Measurements from ENCODE around the gene SRD5A3.
"Not testable (repeated sequence)": the region's sequence is repeated elsewhere in the genome, so short reads cannot be mapped to it uniquely, and the experiment has no call there.

Gene SRD5A3

DNA sequence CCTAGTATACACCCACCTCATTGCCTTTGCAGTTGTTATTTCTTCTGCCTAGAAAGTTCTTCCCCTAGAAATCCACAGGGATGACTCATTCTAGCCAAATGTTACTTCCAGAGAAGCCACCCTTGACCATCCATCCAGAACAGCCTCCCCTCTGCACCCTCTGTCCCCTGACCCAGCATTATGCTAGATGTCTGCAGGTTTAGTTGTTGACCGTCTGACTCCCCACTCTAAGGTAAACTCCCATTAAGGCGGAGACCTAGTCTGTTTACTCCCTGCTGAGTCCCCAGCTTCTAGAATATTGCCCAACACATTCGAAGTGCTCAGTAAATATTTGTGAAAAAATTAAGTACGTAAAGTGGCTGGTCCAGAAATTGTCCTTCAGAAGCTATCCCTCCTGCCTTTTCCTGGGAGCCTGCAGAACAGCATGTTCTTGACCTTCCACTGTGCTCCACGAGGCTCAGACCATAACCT is 11.0 kb downstream of the SRD5A3 start:
- no peak overlapping the region for H3K27ac ChIP-seq (ENCODE audit: poor library complexity, severe bottlenecking)

DNA sequence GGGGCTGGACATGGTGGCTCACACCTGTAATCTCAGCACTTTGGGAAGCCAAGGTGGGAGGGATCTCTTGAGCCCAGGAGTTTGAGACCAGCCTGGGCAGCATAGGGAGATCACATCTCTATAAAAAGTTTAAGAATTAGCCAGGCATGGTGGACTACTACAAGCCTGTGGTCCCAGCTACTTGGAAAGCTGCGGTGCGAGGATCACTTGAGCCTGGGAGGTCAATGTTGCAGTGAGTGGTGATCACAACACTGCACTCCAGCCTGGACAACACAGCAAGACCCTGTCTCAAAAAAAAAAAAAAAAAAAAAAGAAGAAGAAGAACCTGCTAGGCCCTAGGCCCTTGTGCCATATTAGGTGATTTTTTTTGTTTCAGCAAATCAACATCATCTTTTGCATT is 12.2 kb downstream of the SRD5A3 start:
- Histone ChIP-seq H3K36me3 (ENCODE audit: low read depth) (no peaks in the 10 kb centered on the region; the same call in 1 of the 2 replicates), H3K27me3 (ENCODE audit: insufficient read depth, poor library complexity, severe bottlenecking) (no peaks in the 10 kb centered on the region), H3K27ac (ENCODE audit: poor library complexity, severe bottlenecking) (peak overlapping the region; percentile 46), H3K9me3 (ENCODE audit: severe bottlenecking) (no peaks in the 10 kb centered on the region), H3K4me1 (ENCODE audit: insufficient read depth, poor library complexity, severe bottlenecking) (peaks cover 34% of the 10 kb centered on the region), H3K4me3 (ENCODE audit: severe bottlenecking) (no peak overlapping the region)
- ATAC-seq (ENCODE audit: low read depth) (no peak), DNase-seq (ENCODE audit: low spot score) (no peak)
- TF ChIP-seq, protein P1, sequence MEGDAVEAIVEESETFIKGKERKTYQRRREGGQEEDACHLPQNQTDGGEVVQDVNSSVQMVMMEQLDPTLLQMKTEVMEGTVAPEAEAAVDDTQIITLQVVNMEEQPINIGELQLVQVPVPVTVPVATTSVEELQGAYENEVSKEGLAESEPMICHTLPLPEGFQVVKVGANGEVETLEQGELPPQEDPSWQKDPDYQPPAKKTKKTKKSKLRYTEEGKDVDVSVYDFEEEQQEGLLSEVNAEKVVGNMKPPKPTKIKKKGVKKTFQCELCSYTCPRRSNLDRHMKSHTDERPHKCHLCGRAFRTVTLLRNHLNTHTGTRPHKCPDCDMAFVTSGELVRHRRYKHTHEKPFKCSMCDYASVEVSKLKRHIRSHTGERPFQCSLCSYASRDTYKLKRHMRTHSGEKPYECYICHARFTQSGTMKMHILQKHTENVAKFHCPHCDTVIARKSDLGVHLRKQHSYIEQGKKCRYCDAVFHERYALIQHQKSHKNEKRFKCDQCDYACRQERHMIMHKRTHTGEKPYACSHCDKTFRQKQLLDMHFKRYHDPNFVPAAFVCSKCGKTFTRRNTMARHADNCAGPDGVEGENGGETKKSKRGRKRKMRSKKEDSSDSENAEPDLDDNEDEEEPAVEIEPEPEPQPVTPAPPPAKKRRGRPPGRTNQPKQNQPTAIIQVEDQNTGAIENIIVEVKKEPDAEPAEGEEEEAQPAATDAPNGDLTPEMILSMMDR (IDR thresholded peaks at IDR 0.05; ENCODE audit: poor library complexity, severe bottlenecking) = no peak

More for the DNA sequence above, 11.0 kb downstream of the SRD5A3 start:
- ATAC-seq (ENCODE audit: low read depth) = peak; percentile 52; the same call in 2 of the 3 replicates
- Histone ChIP-seq H3K36me3 (ENCODE audit: low read depth) (no peaks in the 10 kb centered on the region; the same call in 1 of the 2 replicates), H3K4me1 (ENCODE audit: insufficient read depth, poor library complexity, severe bottlenecking) (peaks cover 34% of the 10 kb centered on the region), H3K27me3 (ENCODE audit: insufficient read depth, poor library complexity, severe bottlenecking) (no peaks in the 10 kb centered on the region), H3K9me3 (ENCODE audit: severe bottlenecking) (no peaks in the 10 kb centered on the region), H3K4me3 (ENCODE audit: severe bottlenecking) (no peak overlapping the region)
- DNase-seq (ENCODE audit: low spot score) = no peak
- TF ChIP-seq, protein P1 (IDR thresholded peaks at IDR 0.05; ENCODE audit: poor library complexity, severe bottlenecking) = no peak

DNA sequence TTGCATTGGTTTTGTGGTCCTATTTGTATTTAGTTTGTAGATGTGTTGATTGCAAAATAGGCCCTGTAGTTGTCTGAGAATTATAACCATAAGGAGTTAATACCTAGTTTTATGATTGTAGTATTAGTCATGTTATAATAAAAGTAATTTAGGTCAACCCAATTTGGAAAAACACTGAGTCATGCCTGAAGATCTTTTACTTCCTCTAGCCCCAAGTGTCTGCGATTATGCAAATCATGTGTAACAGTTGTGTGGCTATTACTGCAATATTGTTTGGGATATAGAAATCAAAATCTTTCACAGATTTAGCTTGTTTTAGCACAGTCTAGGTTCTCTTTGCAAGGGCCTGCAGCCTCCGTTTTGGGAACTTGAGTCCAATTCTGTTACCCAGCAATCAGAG is 12.6 kb downstream of the SRD5A3 start:
- Histone ChIP-seq H3K36me3 (ENCODE audit: low read depth) (no peaks in the 10 kb centered on the region; the same call in 1 of the 2 replicates), H3K4me1 (ENCODE audit: insufficient read depth, poor library complexity, severe bottlenecking) (peaks cover 34% of the 10 kb centered on the region), H3K4me3 (ENCODE audit: severe bottlenecking) (no peak overlapping the region), H3K27ac (ENCODE audit: poor library complexity, severe bottlenecking) (peak overlapping the region; percentile 46), H3K27me3 (ENCODE audit: insufficient read depth, poor library complexity, severe bottlenecking) (no peaks in the 10 kb centered on the region), H3K9me3 (ENCODE audit: severe bottlenecking) (no peaks in the 10 kb centered on the region)
- no peak for DNase-seq (ENCODE audit: low spot score)
- peak; percentile 83 for ATAC-seq (ENCODE audit: low read depth)
- TF ChIP-seq, protein P1 (IDR thresholded peaks at IDR 0.05; ENCODE audit: poor library complexity, severe bottlenecking) = no peak

DNA sequence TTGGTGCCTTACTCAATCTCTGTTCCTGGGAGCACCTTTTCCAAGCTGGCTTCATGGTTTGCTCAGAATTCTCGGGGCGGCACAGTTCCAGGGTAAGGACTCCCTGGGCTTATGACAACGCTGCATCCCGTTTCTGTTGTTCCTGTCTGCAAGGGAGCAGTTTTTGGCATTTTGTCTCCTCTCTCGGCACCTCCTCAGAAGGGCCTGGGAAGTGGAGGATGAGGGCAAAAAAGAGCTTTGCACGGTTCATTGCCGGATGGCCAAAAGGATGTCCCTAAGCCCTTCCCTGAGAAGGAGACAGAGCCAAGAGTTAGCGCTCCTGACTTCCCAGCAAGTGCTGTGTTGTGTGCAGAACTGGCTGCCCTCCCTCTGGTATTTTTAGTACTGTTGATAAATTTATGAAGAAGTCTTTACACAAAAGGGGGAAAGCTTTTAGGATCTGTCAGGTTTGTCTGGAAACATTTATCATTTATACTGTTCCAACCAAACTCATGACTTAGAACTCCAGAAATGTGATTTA is 13.4 kb downstream of the SRD5A3 start:
- peaks cover 34% of the 10 kb centered on the region for H3K4me1 ChIP-seq (ENCODE audit: insufficient read depth, poor library complexity, severe bottlenecking)
- H3K9me3 ChIP-seq (ENCODE audit: severe bottlenecking) = no peaks in the 10 kb centered on the region
- TF ChIP-seq, protein P1 (IDR thresholded peaks at IDR 0.05; ENCODE audit: poor library complexity, severe bottlenecking) = no peak
- H3K27me3 ChIP-seq (ENCODE audit: insufficient read depth, poor library complexity, severe bottlenecking) = no peaks in the 10 kb centered on the region
- peak overlapping the region; percentile 46 for H3K27ac ChIP-seq (ENCODE audit: poor library complexity, severe bottlenecking)
- no peak overlapping the region for H3K4me3 ChIP-seq (ENCODE audit: severe bottlenecking)
- H3K36me3 ChIP-seq (ENCODE audit: low read depth) = no peaks in the 10 kb centered on the region; the same call in 1 of the 2 replicates
- DNase-seq (ENCODE audit: low spot score) (no peak), ATAC-seq (ENCODE audit: low read depth) (no peak)

DNA sequence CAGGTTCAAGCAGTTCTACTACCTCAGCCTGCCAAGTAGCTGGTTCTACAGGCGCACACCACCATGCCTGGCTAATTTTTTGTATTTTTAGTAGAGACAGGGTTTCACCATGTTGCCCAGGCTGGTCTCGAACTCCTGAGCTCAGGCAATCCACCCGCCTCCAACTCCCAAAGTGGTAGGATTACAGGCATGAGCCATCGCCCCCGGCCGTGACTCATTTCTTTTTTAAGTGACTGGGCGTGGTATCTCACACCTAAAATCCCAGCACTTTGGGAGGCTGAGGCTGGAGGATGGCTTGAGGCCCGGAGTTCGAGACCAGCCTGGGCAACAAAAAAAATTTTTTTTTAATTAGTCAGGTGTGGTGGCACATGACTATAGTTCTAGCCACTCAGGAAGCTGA is 16.9 kb downstream of the SRD5A3 start:
- H3K27ac ChIP-seq (ENCODE audit: poor library complexity, severe bottlenecking); H3K36me3 ChIP-seq (ENCODE audit: low read depth); ATAC-seq (ENCODE audit: low read depth); DNase-seq (ENCODE audit: low spot score); H3K9me3 ChIP-seq (ENCODE audit: severe bottlenecking); H3K27me3 ChIP-seq (ENCODE audit: insufficient read depth, poor library complexity, severe bottlenecking); H3K4me3 ChIP-seq (ENCODE audit: severe bottlenecking): not testable (repeated sequence)
- peaks cover 12% of the 10 kb centered on the region for H3K4me1 ChIP-seq (ENCODE audit: insufficient read depth, poor library complexity, severe bottlenecking)

Data from RWPE2 (cell line).